Stimulated activated CD8-positive, alpha-beta memory T cell treated with anti-CD3 and anti-CD28 coated beads, Interleukin-4, amount 100 ng/mL, for 24 hours (primary cell): ENCODE results near the gene HAGHL.
"Not testable (repeated sequence)": the region's sequence is repeated elsewhere in the genome, so short reads cannot be mapped to it uniquely, and the experiment has no call there.

Experiments used
- DNase-seq: peaks from one replicate; pipeline ENCODE4 v3.0.0-alpha.2; 2020; ENCODE audit warnings: low read depth

The HAGHL gene

GRCh38 chr16:772959-773358 lies 46.1 kb downstream of the HAGHL start:
- no peak for DNase-seq

GRCh38 chr16:774086-775001 lies 47.4 kb downstream of the HAGHL start:
- DNase-seq: no peak

GRCh38 chr16:775236-775796 lies 48.4 kb downstream of the HAGHL start:
- DNase-seq: no peak

GRCh38 chr16:776298-776697 lies 49.4 kb downstream of the HAGHL start:
- DNase-seq: not testable (repeated sequence)

GRCh38 chr16:776824-777223 lies 49.9 kb downstream of the HAGHL start:
- no peak for DNase-seq

- no peak for DNase-seq
Observed at GRCh38 chr16:777826-778225, 50.9 kb downstream of the HAGHL start.

- no peak for DNase-seq
Observed at GRCh38 chr16:778447-778846, 51.5 kb downstream of the HAGHL start.

- DNase-seq: no peak
Observed at GRCh38 chr16:778909-779527, 52.1 kb downstream of the HAGHL start.
